Ascending aorta (tissue), 2 donors: ENCODE results near the gene UNC5C. TPM values are rescaled to one million over a fixed set of nuclear protein-coding genes. Genes with fewer than 3 reads are reported as not detected.

ENCODE experiments used
- DNase-seq, 2 donors: peaks; one replicate each; pipeline ENCODE4 v3.0.0-alpha.2; 2019; ENCODE audit warnings: low spot score in 2 of 2
- H3K27ac ChIP-seq, 2 donors: fragments of 200-600 bp; sonication (generic); one replicate each; pipeline ENCODE4 v1.5.1; 2016 to 2017; ENCODE audit warnings: mild to moderate bottlenecking in 1 of 2
- H3K27me3 ChIP-seq: fragments of 200-600 bp; sonication (generic); one replicate; pipeline ENCODE4 v1.5.1; 2017
- H3K36me3 ChIP-seq, 2 donors: fragments of 200-600 bp; sonication (generic); one replicate each; pipeline ENCODE4 v1.5.1; 2016
- H3K4me1 ChIP-seq, 2 donors: fragments of 200-600 bp; sonication (generic); one replicate each; pipeline ENCODE4 v1.5.1; 2016 to 2017; ENCODE audit warnings: mild to moderate bottlenecking in 1 of 2
- H3K4me3 ChIP-seq, 2 donors: fragments of 200-600 bp; sonication (generic); one replicate each; pipeline ENCODE4 v1.5.1; 2016 to 2017; ENCODE audit warnings: mild to moderate bottlenecking in 1 of 2
- H3K9me3 ChIP-seq, 2 donors: fragments of 200-600 bp; sonication (generic); one replicate each; pipeline ENCODE4 v1.5.1; 2016
- intact Hi-C: fragments of 100-400 bp; cut with DNase I; formaldehyde crosslinking; loops from one replicate; pipeline ENCODE4 v1.15.1; 2023
- total RNA-seq: library from RNA; depleted of rRNA; stranded (reverse); fragments of >200 nt; gene quantifications from one replicate; pipeline ENCODE4 v1.1.0, GENCODE V29; 2016
- TF ChIP-seq, protein P1 (sequence below), 3 experiments: fragments of 200-600 bp in 2 of 3; fragments of 450-650 bp in 1 of 3; sonication (generic) in 2 of 3; IDR thresholded peaks; one replicate each; pipeline ENCODE4 v1.5.1; 2016 to 2019; ENCODE audit warnings: antibody characterized with exemption in 3 of 3, mild to moderate bottlenecking in 1 of 3, moderate library complexity in 1 of 3

The UNC5C gene
- total RNA-seq, 1 donor from 2014 or later = 13.3 TPM

DNA sequence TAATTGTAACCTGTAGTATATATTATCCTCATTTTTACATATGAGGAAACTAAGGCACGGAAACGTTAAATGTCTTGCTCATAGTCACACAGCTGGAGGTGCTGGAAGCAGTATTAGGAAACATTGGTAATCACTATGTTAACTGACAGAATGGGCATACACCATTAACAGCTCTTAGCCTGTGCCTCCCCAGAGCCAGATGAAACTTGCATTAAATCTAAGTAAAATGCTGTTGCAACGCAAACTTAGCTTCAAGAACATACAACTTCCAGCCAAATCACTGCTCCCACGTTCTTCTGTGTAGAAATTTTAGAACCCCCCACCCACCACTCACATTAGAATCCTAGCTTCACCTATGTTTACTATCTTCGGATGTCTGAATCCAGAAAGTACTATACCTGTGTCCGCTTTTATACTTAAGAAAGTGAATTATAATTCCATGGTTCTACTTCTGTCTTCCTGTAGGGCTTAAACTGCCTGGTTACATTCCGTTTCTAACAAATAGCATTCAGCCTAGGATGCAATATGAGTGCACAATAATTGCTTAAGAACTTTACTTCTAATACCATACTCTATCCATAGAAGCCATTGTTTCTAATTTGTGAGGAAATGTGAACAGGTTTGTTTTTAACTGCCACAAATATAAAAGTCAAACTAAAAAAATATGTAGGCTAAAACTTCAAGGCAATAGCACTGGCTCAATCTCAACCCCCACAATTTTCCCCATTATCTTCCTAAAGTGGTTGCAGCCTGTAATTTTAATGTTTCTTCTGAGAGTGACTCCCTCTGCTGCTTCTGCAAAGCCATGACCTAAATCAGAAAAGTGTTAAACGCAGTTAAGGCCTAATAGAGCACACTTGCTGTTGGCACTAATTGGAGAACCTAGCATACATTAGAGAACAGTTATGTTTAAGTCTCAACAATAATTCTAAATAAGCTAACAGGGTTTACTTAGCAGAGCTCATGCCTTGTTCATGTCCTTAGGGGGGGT lies 4.4 kb downstream of the UNC5C start:
- Histone ChIP-seq H3K4me3 (peak overlapping the region; percentile 28 to 98), H3K9me3 (no peaks in the 10 kb centered on the region), H3K27me3 (no peaks in the 10 kb centered on the region), H3K4me1 (no peaks in the 10 kb centered on the region), H3K36me3 (no peaks in the 10 kb centered on the region), H3K27ac (peak overlapping the region; percentile 93 to 96)
- intact Hi-C loops = loop anchor here (5.0 to 10.0 kb wide), 5 partner anchors 37 to 1090 kb away; partner anchors contain the start of genes BMPR1B and PDLIM5
- DNase-seq = no peak
- TF ChIP-seq, protein P1, sequence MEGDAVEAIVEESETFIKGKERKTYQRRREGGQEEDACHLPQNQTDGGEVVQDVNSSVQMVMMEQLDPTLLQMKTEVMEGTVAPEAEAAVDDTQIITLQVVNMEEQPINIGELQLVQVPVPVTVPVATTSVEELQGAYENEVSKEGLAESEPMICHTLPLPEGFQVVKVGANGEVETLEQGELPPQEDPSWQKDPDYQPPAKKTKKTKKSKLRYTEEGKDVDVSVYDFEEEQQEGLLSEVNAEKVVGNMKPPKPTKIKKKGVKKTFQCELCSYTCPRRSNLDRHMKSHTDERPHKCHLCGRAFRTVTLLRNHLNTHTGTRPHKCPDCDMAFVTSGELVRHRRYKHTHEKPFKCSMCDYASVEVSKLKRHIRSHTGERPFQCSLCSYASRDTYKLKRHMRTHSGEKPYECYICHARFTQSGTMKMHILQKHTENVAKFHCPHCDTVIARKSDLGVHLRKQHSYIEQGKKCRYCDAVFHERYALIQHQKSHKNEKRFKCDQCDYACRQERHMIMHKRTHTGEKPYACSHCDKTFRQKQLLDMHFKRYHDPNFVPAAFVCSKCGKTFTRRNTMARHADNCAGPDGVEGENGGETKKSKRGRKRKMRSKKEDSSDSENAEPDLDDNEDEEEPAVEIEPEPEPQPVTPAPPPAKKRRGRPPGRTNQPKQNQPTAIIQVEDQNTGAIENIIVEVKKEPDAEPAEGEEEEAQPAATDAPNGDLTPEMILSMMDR (IDR thresholded peaks at IDR 0.05) = peak in 1 of 3 experiments; percentile 6

DNA sequence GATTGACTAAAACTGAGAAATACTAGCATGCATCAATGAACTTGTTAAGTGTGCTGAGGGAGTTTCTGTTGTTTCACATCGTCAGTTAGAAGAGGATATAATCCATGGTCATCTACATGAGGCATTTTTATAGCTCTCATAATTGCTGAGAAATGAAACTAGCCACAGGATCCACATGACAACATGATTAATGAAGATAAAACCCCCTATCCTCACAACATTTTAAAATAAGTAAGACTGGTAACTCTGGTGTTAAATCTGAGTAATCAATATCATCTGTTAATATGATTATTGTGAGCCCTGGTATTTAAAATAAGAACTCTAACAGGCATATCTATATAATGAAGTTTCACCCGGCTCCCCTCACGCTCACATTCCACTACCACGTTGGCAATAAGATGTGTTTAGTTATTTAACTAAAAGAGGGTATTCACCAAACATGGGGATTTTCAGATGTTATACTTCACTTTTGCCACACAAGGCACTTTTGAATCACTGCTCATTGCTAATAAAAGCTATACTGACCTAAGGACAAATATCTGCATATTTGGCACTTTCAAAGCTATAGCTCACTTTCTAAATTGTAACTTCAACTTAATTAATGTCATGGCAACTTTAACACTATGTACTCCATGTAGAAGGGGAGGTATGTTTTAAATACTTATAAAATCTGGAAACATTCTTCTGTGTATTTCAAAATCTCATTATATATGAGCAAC lies 6.7 kb downstream of the UNC5C start:
- Histone ChIP-seq H3K4me1 (peaks cover 0 to 2% of the 10 kb centered on the region in 2 donors), H3K9me3 (no peaks in the 10 kb centered on the region), H3K36me3 (no peaks in the 10 kb centered on the region), H3K27ac (peak overlapping the region; percentile 93 to 96), H3K4me3 (peak overlapping the region; percentile 28 to 98), H3K27me3 (no peaks in the 10 kb centered on the region)
- DNase-seq = no peak
- TF ChIP-seq, protein P1 (IDR thresholded peaks at IDR 0.05) = no peak
- intact Hi-C loops = loop anchor here (10.0 kb wide), 2 partner anchors 787 to 1087 kb away; partner anchors contain the start of genes BMPR1B and PDLIM5

DNA sequence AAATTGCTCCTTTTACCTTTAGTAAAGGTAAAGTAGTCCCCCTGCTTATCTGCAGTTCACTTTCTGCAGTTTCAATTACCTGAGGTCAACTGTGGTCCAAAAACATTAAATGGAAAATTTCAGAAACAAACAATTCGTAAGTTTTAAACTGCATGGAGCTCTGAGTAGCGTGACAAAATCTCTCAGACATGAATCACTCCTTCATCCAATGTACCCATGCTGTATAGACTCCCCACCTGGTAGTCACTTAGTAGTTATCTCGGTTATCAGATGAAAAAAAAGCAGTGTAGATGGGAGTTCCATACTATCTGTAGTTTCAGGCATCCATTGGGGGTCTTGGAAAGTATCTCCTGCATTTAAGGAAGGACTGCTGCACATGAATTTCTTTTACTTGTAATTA lies 7.7 kb downstream of the UNC5C start:
- H3K27me3 ChIP-seq = no peaks in the 10 kb centered on the region
- intact Hi-C loops = loop anchor here (10.0 kb wide), 2 partner anchors 786 to 1086 kb away; partner anchors contain the start of genes BMPR1B and PDLIM5
- DNase-seq = no peak
- TF ChIP-seq, protein P1 (IDR thresholded peaks at IDR 0.05) = no peak
- H3K27ac ChIP-seq = peak overlapping the region; percentile 93 to 96
- no peaks in the 10 kb centered on the region for H3K9me3 ChIP-seq
- no peaks in the 10 kb centered on the region for H3K36me3 ChIP-seq
- peak overlapping the region in 1 of 2 donors; percentile 98 for H3K4me3 ChIP-seq
- peaks cover 0 to 2% of the 10 kb centered on the region in 2 donors for H3K4me1 ChIP-seq

DNA sequence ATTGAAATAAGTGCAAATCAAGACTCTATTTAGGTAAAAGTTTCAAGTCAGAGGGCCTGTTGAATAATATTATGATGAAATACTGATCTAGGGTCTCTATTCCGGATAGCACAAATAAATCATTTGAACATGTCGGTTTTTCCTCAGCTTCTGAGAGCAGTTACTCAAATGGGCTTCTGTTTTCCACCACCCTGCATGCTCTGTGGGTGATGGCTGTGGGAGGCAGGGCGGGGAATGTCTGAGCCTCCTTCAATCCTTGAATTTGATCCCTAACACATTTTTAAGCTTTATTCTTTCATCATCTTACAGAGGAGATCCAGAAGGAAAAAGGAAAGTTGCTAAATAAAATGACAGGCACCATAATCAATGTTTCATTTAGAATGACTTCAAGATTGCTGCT lies 8.5 kb downstream of the UNC5C start:
- no peaks in the 10 kb centered on the region for H3K9me3 ChIP-seq
- TF ChIP-seq, protein P1 (IDR thresholded peaks at IDR 0.05) = no peak
- no peak for DNase-seq
- H3K27me3 ChIP-seq = no peaks in the 10 kb centered on the region
- H3K4me1 ChIP-seq = peaks cover 0 to 2% of the 10 kb centered on the region in 2 donors
- peak overlapping the region; percentile 93 to 96 for H3K27ac ChIP-seq
- peak overlapping the region in 1 of 2 donors; percentile 98 for H3K4me3 ChIP-seq
- no peaks in the 10 kb centered on the region for H3K36me3 ChIP-seq
- intact Hi-C loops = loop anchor here (10.0 kb wide), 2 partner anchors 785 to 1085 kb away; partner anchors contain the start of genes BMPR1B and PDLIM5

DNA sequence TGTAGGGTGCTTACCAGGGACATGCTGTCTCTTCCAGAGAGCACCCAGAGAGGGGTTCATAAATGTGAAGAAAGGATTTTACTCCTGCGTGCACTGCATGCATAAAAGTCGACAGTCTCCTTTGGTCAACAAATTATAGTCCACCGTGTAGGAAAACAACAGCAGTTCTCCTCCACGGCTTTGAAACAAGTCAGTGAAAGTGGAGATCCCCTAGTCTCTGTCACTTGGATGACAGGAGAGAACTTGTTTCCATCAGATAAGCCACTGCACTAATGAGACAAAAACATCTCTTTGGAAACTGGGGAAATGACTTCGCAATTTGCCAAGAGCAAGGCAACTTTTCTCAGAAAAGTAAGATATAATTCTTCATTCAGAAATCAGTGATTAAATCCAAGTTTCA lies 9.7 kb downstream of the UNC5C start:
- Histone ChIP-seq H3K27ac (peak overlapping the region; percentile 93 to 96), H3K27me3 (no peaks in the 10 kb centered on the region), H3K36me3 (no peaks in the 10 kb centered on the region), H3K9me3 (no peaks in the 10 kb centered on the region), H3K4me1 (peaks cover 0 to 2% of the 10 kb centered on the region in 2 donors), H3K4me3 (peak overlapping the region; percentile 2 to 98)
- TF ChIP-seq, protein P1 (IDR thresholded peaks at IDR 0.05) = no peak
- intact Hi-C loops = no loop called here
- no peak for DNase-seq
